ENCODE results near the gene CD82.

CD82 gene

GRCh38 chr11:44561964-44562734 lies 3.3 kb upstream of the CD82 start:
- DNase-seq, result no peak

GRCh38 chr11:44562845-44563460 lies 2.5 kb upstream of the CD82 start:
- no peak for DNase-seq

- DNase-seq, result no peak
These were observed 1.8 kb upstream of the CD82 start for GRCh38 chr11:44563711-44564110.

- no peak for DNase-seq
These were observed 1.3 kb upstream of the CD82 start for GRCh38 chr11:44564166-44564565.

GRCh38 chr11:44564670-44565210 lies 723 bp upstream of the CD82 start:
- DNase-seq, result no peak

GRCh38 chr11:44565953-44566949 lies 788 bp downstream of the CD82 start:
- no peak for DNase-seq

GRCh38 chr11:44566952-44567875 lies 1.8 kb downstream of the CD82 start:
- DNase-seq, result no peak

GRCh38 chr11:44567876-44568256 lies 2.4 kb downstream of the CD82 start:
- DNase-seq, result no peak

- no peak for DNase-seq
These were observed 2.8 kb downstream of the CD82 start for GRCh38 chr11:44568331-44568657.

GRCh38 chr11:44568658-44569473 lies 3.4 kb downstream of the CD82 start:
- DNase-seq, result peak; percentile 73 to 98

GRCh38 chr11:44570411-44571155 lies 5.1 kb downstream of the CD82 start:
- DNase-seq, result no peak

GRCh38 chr11:44571871-44572270 lies 6.4 kb downstream of the CD82 start:
- no peak for DNase-seq

GRCh38 chr11:44572436-44572835 lies 7.0 kb downstream of the CD82 start:
- no peak for DNase-seq

- DNase-seq, result no peak
These were observed 7.4 kb downstream of the CD82 start for GRCh38 chr11:44572884-44573283.

GRCh38 chr11:44573333-44573732 lies 7.9 kb downstream of the CD82 start:
- DNase-seq, result no peak

GRCh38 chr11:44574610-44575287 lies 9.3 kb downstream of the CD82 start:
- peak in 1 of 2 donors; percentile 42 for DNase-seq

- DNase-seq, result no peak
These were observed 9.8 kb downstream of the CD82 start for GRCh38 chr11:44575288-44575672.

GRCh38 chr11:44575962-44576361 lies 10.5 kb downstream of the CD82 start:
- DNase-seq, result no peak

GRCh38 chr11:44576656-44577055 lies 11.2 kb downstream of the CD82 start:
- DNase-seq, result no peak

All from bone marrow (tissue), 2 donors.